Skin of body (tissue), 2 donors: ENCODE data around the gene PEX26. TPM values are rescaled to one million over a fixed set of nuclear protein-coding genes. Genes with fewer than 3 reads are reported as not detected.
A peak's percentile ranks its signal among the peaks of the same experiment; 100 is the strongest.
"Not testable (repeated sequence)": the region's sequence is repeated elsewhere in the genome, so short reads cannot be mapped to it uniquely, and the experiment has no call there.

Experiments
- DNase-seq: peaks from one replicate; lab custom pipeline; 2025; lab: John Stamatoyannopoulos, UW
- total RNA-seq: library from RNA; depleted of rRNA; stranded (reverse); fragments of >200 nt; gene quantifications from one replicate; pipeline ENCODE4 v1.2.3, GENCODE V29; 2014

The PEX26 gene
- total RNA-seq, 1 donor from 2014 or later: 8.0 TPM

- DNase-seq: not testable (repeated sequence)
Observed at GRCh38 chr22:18071307-18071967, 6.4 kb upstream of the PEX26 start.

- DNase-seq: no peak
Observed at GRCh38 chr22:18071968-18072310, 5.9 kb upstream of the PEX26 start.

- no peak for DNase-seq
Observed at GRCh38 chr22:18073467-18073866, 4.3 kb upstream of the PEX26 start.

GRCh38 chr22:18073927-18074326 lies 3.9 kb upstream of the PEX26 start:
- DNase-seq: not testable (repeated sequence)

GRCh38 chr22:18075101-18075719 lies 2.6 kb upstream of the PEX26 start:
- no peak for DNase-seq

GRCh38 chr22:18075720-18076497 lies 1.9 kb upstream of the PEX26 start:
- peak; percentile 90 for DNase-seq

- DNase-seq: no peak
Observed at GRCh38 chr22:18077087-18077638, 627 bp upstream of the PEX26 start.

- DNase-seq: no peak
Observed at GRCh38 chr22:18078329-18079041, 695 bp downstream of the PEX26 start.

GRCh38 chr22:18079706-18080233 lies 2.0 kb downstream of the PEX26 start:
- DNase-seq: no peak

GRCh38 chr22:18081416-18081815 lies 3.6 kb downstream of the PEX26 start:
- no peak for DNase-seq

- no peak for DNase-seq
Observed at GRCh38 chr22:18082467-18082866, 4.7 kb downstream of the PEX26 start.

- no peak for DNase-seq
Observed at GRCh38 chr22:18083406-18083805, 5.6 kb downstream of the PEX26 start.

GRCh38 chr22:18085188-18085587 lies 7.4 kb downstream of the PEX26 start:
- no peak for DNase-seq

- DNase-seq: no peak
Observed at GRCh38 chr22:18087350-18087855, 9.6 kb downstream of the PEX26 start.

- no peak for DNase-seq
Observed at GRCh38 chr22:18088825-18089568, 11.2 kb downstream of the PEX26 start.

- no peak for DNase-seq
Observed at GRCh38 chr22:18090286-18090685, 12.5 kb downstream of the PEX26 start.

- DNase-seq: no peak
Observed at GRCh38 chr22:18091478-18091877, 13.7 kb downstream of the PEX26 start.

GRCh38 chr22:18091916-18092526 lies 14.2 kb downstream of the PEX26 start:
- no peak for DNase-seq

- no peak for DNase-seq
Observed at GRCh38 chr22:18093661-18094060, 15.9 kb downstream of the PEX26 start.
